K562 (cell line): ENCODE results near the gene CNTRL. TPM values are rescaled to one million over a fixed set of nuclear protein-coding genes. Genes with fewer than 3 reads are reported as not detected.
A peak's percentile ranks its signal among the peaks of the same experiment; 100 is the strongest.

Experiments
- ATAC-seq: fragments of 200-7000 bp; cut with Tn5 transposase; 3 replicates; pipeline ENCODE4 v1.9.1; 2020; ENCODE audit warnings: moderate library complexity
- BruUV-seq: library from RNA; stranded (reverse); fragments of 400-500 nt; replicated peaks from 2 replicates; lab custom pipeline; 2021; lab: Mats Ljungman, UMichigan
- CTCF ChIA-PET: fragments of 300-600 bp; formaldehyde crosslinking; extraction: SDS; loops from one replicate; lab custom pipeline; 2021; ENCODE audit warnings: low intra/inter-chr PET ratio; lab: Yijun Ruan, JAX
- POLR2A ChIA-PET: fragments of 300-600, 350-650 bp; sonication (Branson Sonifier 250); formaldehyde crosslinking; extraction: SDS; loops from one replicate; lab custom pipeline; 2021; ENCODE audit warnings: antibody characterized with exemption, inconsistent platforms; lab: Yijun Ruan, JAX
- DNase-seq, 4 experiments: peaks; one replicate each; pipeline versions ENCODE4 v3.0.0 to v3.0.0-alpha.2; 2011 to 2018; ENCODE audit warnings: low spot score in 3 of 4, mixed read lengths in 3 of 4; ENCODE audit errors: extremely low read depth in 1 of 4
- FAIRE-seq: peaks from 2 replicates; lab custom pipeline; 2011; peaks lifted over from hg19 to GRCh38; lab: Jason Lieb, UNC
- H2AFZ ChIP-seq: 2 replicates; pipeline ENCODE4 v1.6.0; 2011; ENCODE audit warnings: low read depth, low read length, control low read depth, inconsistent platforms
- H3K27ac ChIP-seq: fragments of 200-600 bp; 3 replicates; pipeline ENCODE4 v1.8.0; 2011; ENCODE audit warnings: low read depth, mild to moderate bottlenecking, control low read depth, inconsistent platforms, low read length, moderate library complexity, mixed read lengths; ENCODE audit errors: extremely low read depth
- H3K27me3 ChIP-seq, 2 experiments: fragments of 300-600 bp in 1 of 2; 2 replicates in 1 of 2; 3 replicates in 1 of 2; pipeline versions ENCODE4 v1.6.0 to v1.8.0; 2011; ENCODE audit warnings: inconsistent platforms in 2 of 2, low read length in 2 of 2, mild to moderate bottlenecking in 1 of 2, mixed read lengths in 1 of 2, moderate library complexity in 1 of 2; ENCODE audit not compliant: control insufficient read depth in 2 of 2, insufficient read depth in 2 of 2
- H3K36me3 ChIP-seq: fragments of 300-600 bp; 3 replicates; pipeline ENCODE4 v1.8.0; 2011; ENCODE audit warnings: mild to moderate bottlenecking, low read length, inconsistent platforms; ENCODE audit not compliant: control insufficient read depth, insufficient read depth
- H3K4me1 ChIP-seq, 2 experiments: fragments of 200-600 bp in 1 of 2; replicated peaks in 1 of 2; 2 replicates in 1 of 2; 3 replicates in 1 of 2; pipeline versions ENCODE4 v1.5.1 to v1.8.0; 2011; ENCODE audit warnings: inconsistent platforms in 2 of 2, low read length in 2 of 2, mild to moderate bottlenecking in 1 of 2, mixed read lengths in 1 of 2, moderate library complexity in 1 of 2; ENCODE audit not compliant: control insufficient read depth in 2 of 2, insufficient read depth in 2 of 2
- H3K4me2 ChIP-seq: 2 replicates; pipeline ENCODE4 v1.6.1; 2011; ENCODE audit warnings: low read length, control low read depth, inconsistent platforms, mixed read lengths; ENCODE audit not compliant: insufficient read depth
- H3K4me3 ChIP-seq: fragments of 200-600 bp; sonication (generic), shearing (Covaris generic); 2 replicates; pipeline ENCODE4 v1.5.1; 2016; ENCODE audit warnings: control low read depth, inconsistent platforms
- H3K79me2 ChIP-seq: fragments of 200-600 bp; 3 replicates; pipeline ENCODE4 v1.8.0; 2011; ENCODE audit warnings: low read length, inconsistent platforms; ENCODE audit not compliant: control insufficient read depth, insufficient read depth
- H3K9ac ChIP-seq, 2 experiments: 2 replicates each; pipeline versions ENCODE4 v1.6.0 to v1.6.1; 2011; ENCODE audit warnings: low read depth in 2 of 2, low read length in 2 of 2, control low read depth in 1 of 2, inconsistent platforms in 1 of 2, mild to moderate bottlenecking in 1 of 2, mixed read lengths in 1 of 2; ENCODE audit not compliant: insufficient read depth in 1 of 2
- H3K9me1 ChIP-seq: one replicate; pipeline ENCODE4 v1.6.0; 2011; ENCODE audit warnings: inconsistent platforms, mild to moderate bottlenecking, low read length, moderate library complexity; ENCODE audit not compliant: control insufficient read depth, insufficient read depth
- H3K9me3 ChIP-seq: replicated peaks from 2 replicates; pipeline ENCODE4 v1.5.1; 2011; ENCODE audit warnings: low read depth, low read length, inconsistent platforms; ENCODE audit not compliant: control insufficient read depth, insufficient read depth
- H4K20me1 ChIP-seq: replicated peaks from 2 replicates; pipeline ENCODE4 v1.6.1; 2011; ENCODE audit warnings: low read length, inconsistent platforms, mixed read lengths; ENCODE audit not compliant: control insufficient read depth, insufficient read depth
- POLR2B ChIP-seq: fragments of 450-650 bp; IDR thresholded peaks from 2 replicates; pipeline ENCODE4 v1.6.1; 2018; ENCODE audit warnings: low read depth; ENCODE audit not compliant: partially characterized antibody
- RFX1 ChIP-seq: fragments of 450-650 bp; IDR thresholded peaks from 2 replicates; pipeline ENCODE4 v1.6.1; 2016; ENCODE audit warnings: mild to moderate bottlenecking, moderate library complexity
- RFX5 ChIP-seq: IDR thresholded peaks from 2 replicates; pipeline ENCODE4 v1.6.1; 2011; ENCODE audit warnings: low read depth, mild to moderate bottlenecking, improper control_type of control experiment, low read length
- SLC30A9 ChIP-seq: fragments of 250-450 bp; sonication (Bioruptor Pico); IDR thresholded peaks from 2 replicates; pipeline ENCODE4 v1.8.0; 2022; ENCODE audit warnings: mild to moderate bottlenecking, moderate library complexity
- ZKSCAN8 ChIP-seq: fragments of 200-800 bp; sonication (Bioruptor generic); IDR thresholded peaks from 2 replicates; pipeline ENCODE4 v1.6.1; 2016; ENCODE audit warnings: missing genetic modification characterization, missing compliant biosample characterization
- WGBS: fragments of 100-300 bp; shearing (Covaris generic); methylation state at CpG from one replicate; pipeline ENCODE4 v1.1.6; 2016; ENCODE audit warnings: low coverage, mixed read lengths; ENCODE audit not compliant: insufficient coverage; ENCODE audit errors: missing lambda C conversion rate; 5-methylcytosine and 5-hydroxymethylcytosine counted together
- in situ Hi-C: fragments of 300-500 bp; cut with MboI; formaldehyde crosslinking; loops from 4 replicates; pipeline ENCODE4 v1.15.0; 2018; ENCODE audit warnings: inconsistent platforms, mixed read lengths
- intact Hi-C: fragments of 100-400 bp; cut with micrococcal nuclease; formaldehyde crosslinking; loops from 2 replicates; pipeline ENCODE4 v1.14.2; 2022
- polyA plus RNA-seq, 8 experiments: library from polyadenylated mRNA; depleted of rRNA in 4 of 8; stranded (reverse) in 5 of 8; unstranded in 3 of 8; fragments of >200 nt; fragmentation: Nextera tagmentation in 2 of 8; fragmentation: Illumina TruSeq in 1 of 8; extraction: Ambion mirVana in 2 of 8; extraction: Trizol in 1 of 8; gene quantifications; 2 replicates each; pipeline versions ENCODE4 v1.2.1 to v1.2.3, GENCODE V29; 2011 to 2014; ENCODE audit warnings: inconsistent platforms in 1 of 8, missing spikeins in 1 of 8
- total RNA-seq, 7 experiments: library from RNA; depleted of rRNA in 6 of 7; stranded (reverse); fragments of >200 nt in 6 of 7; fragmentation: Illumina TruSeq in 2 of 7; extraction: Trizol in 2 of 7; gene quantifications; 2 replicates each; pipeline versions ENCODE4 v1.2.1 to v1.2.3, GENCODE V29; 2011 to 2021; ENCODE audit warnings: low replicate concordance in 1 of 7
- TF ChIP-seq, protein P1 (sequence below): IDR thresholded peaks from 2 replicates; pipeline ENCODE4 v1.6.1; 2011; ENCODE audit not compliant: insufficient read length; ENCODE audit errors: extremely low read depth
- TF ChIP-seq, protein P2 (sequence below): sonication (generic); IDR thresholded peaks from 2 replicates; pipeline ENCODE4 v1.6.1; 2016
- TF ChIP-seq, protein P3 (sequence below): fragments of 150-350 bp; IDR thresholded peaks from 2 replicates; pipeline ENCODE4 v1.6.1; 2014; ENCODE audit warnings: low read depth, mild to moderate bottlenecking, low read length, borderline replicate concordance

CNTRL gene
- total and polyA plus RNA-seq, 9 of the 15 experiments (the other 6 are each of a cell fraction or from before 2014, with no cell fraction given), result 9.2 to 28.9 (median 20.5) TPM

DNA sequence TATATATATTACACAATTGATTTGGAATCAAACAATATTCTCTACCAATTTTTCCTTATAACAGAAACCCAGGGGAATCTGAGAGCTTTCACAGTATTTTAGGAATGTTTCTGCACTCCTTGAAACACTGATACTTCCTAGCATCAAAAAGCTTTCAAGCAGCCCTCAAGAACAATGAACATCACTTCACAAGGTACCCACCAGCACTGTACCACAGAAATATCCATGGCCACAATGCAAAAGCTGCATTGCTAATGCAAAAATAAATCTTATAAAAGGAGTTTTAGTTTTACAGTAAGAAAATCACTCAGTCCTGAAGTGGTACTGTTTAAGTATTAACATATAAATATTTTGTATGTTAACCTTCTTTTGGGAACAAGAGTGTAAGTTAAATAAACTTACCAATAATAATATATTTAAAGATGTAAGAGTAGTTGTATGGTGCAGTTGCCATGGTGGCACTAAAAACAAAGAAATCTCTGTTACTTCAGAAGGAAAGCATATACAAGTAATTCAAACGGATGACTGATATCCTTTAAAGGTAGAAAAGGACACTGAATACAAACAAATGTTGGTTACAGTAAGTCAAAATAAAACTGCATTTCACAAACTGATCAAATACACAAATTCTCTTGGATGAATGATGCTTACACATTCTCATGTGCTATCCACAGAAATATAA, 118.3 kb downstream of the CNTRL start:
- Histone ChIP-seq H4K20me1 (peaks cover 5% of the 10 kb centered on the region; the same call in 1 of the 2 replicates), H3K4me2 (no peak overlapping the region), H3K4me1 (peaks cover 0 to 11% of the 10 kb centered on the region in 2 experiments; a peak in 2 of 5 replicates), H3K27ac (no peak overlapping the region), H3K9me1 (no peaks in the 10 kb centered on the region), H2AFZ (no peak overlapping the region), H3K79me2 (peaks cover 99% of the 10 kb centered on the region), H3K36me3 (peaks cover 21% of the 10 kb centered on the region; the same call in 1 of the 3 replicates), H3K9ac (no peak overlapping the region), H3K4me3 (no peak overlapping the region), H3K27me3 (no peaks in the 10 kb centered on the region), H3K9me3 (no peaks in the 10 kb centered on the region)
- no peak for DNase-seq
- no TSS peak for BruUV-seq
- CTCF ChIA-PET, result no interaction called here
- 0% methylated on average over 1 of the region's 1 CpG for WGBS
- intact Hi-C loops, result loop anchor here (10.0 kb wide), 1 partner anchor 208 kb away; no protein-coding TSS in a partner anchor
- TF ChIP-seq RFX1, result peak; percentile 41; the same call in 1 of the 2 replicates
- TF ChIP-seq, protein P1, sequence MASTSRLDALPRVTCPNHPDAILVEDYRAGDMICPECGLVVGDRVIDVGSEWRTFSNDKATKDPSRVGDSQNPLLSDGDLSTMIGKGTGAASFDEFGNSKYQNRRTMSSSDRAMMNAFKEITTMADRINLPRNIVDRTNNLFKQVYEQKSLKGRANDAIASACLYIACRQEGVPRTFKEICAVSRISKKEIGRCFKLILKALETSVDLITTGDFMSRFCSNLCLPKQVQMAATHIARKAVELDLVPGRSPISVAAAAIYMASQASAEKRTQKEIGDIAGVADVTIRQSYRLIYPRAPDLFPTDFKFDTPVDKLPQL, result no peak
- in situ Hi-C loops, result no loop called here
- ATAC-seq, result no peak
- no peak for FAIRE-seq
- POLR2A ChIA-PET, result interaction anchor here (0.7 to 1.2 kb wide), 2 partner anchors 9 to 342 kb away, joined by 4 to 5 read pairs; no protein-coding TSS in a partner anchor

DNA sequence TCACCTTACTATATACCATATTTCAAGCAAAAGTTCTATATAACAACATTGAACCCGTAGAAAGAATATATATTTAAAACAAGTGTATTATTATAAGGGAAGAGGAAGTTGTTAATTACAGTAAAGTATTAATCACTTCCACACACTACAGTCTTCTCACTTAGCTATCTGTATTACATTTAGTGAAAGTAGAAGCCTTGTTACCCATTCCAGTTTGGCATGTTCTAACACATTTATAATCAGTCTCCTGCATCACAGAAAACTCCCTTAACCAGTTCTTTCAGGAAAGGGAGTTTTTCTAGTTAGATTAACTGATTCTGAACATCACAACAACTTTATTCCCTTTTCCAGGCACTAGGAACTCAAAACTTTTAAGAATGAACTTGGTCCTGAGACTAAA, 120.0 kb downstream of the CNTRL start:
- DNase-seq (no peak), FAIRE-seq (peak; percentile 19), ATAC-seq (peak; percentile 43)
- Histone ChIP-seq H3K9ac (peak overlapping the region in 1 of 2 experiments; percentile 12; a peak in 1 of 4 replicates), H3K9me3 (no peaks in the 10 kb centered on the region), H3K4me2 (no peak overlapping the region), H2AFZ (no peak overlapping the region), H3K79me2 (peaks cover 100% of the 10 kb centered on the region), H3K36me3 (peaks cover 7% of the 10 kb centered on the region; the same call in 1 of the 3 replicates), H4K20me1 (peaks cover 9% of the 10 kb centered on the region), H3K4me3 (no peak overlapping the region), H3K27ac (peak overlapping the region; percentile 10; the same call in 1 of the 3 replicates), H3K4me1 (peaks cover 0 to 19% of the 10 kb centered on the region in 2 experiments; a peak in 2 of 5 replicates), H3K27me3 (no peaks in the 10 kb centered on the region), H3K9me1 (no peaks in the 10 kb centered on the region)
- intact Hi-C loops, result loop anchor here (10.0 kb wide), 1 partner anchor 210 kb away; no protein-coding TSS in a partner anchor
- in situ Hi-C loops, result no loop called here
- no TSS peak for BruUV-seq
- ChIA-PET CTCF (no interaction called here), POLR2A (interaction anchor here (1.4 kb wide), 1 partner anchor 10 kb away, joined by 4 read pairs; no protein-coding TSS in a partner anchor)
- WGBS, result 11% methylated on average over 1 of the region's 1 CpG
- no peak for TF ChIP-seq RFX5
- TF ChIP-seq, protein P2, sequence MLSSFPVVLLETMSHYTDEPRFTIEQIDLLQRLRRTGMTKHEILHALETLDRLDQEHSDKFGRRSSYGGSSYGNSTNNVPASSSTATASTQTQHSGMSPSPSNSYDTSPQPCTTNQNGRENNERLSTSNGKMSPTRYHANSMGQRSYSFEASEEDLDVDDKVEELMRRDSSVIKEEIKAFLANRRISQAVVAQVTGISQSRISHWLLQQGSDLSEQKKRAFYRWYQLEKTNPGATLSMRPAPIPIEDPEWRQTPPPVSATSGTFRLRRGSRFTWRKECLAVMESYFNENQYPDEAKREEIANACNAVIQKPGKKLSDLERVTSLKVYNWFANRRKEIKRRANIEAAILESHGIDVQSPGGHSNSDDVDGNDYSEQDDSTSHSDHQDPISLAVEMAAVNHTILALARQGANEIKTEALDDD, result peak; percentile 96
- TF ChIP-seq ZKSCAN8, result no peak
- TF ChIP-seq, protein P3, sequence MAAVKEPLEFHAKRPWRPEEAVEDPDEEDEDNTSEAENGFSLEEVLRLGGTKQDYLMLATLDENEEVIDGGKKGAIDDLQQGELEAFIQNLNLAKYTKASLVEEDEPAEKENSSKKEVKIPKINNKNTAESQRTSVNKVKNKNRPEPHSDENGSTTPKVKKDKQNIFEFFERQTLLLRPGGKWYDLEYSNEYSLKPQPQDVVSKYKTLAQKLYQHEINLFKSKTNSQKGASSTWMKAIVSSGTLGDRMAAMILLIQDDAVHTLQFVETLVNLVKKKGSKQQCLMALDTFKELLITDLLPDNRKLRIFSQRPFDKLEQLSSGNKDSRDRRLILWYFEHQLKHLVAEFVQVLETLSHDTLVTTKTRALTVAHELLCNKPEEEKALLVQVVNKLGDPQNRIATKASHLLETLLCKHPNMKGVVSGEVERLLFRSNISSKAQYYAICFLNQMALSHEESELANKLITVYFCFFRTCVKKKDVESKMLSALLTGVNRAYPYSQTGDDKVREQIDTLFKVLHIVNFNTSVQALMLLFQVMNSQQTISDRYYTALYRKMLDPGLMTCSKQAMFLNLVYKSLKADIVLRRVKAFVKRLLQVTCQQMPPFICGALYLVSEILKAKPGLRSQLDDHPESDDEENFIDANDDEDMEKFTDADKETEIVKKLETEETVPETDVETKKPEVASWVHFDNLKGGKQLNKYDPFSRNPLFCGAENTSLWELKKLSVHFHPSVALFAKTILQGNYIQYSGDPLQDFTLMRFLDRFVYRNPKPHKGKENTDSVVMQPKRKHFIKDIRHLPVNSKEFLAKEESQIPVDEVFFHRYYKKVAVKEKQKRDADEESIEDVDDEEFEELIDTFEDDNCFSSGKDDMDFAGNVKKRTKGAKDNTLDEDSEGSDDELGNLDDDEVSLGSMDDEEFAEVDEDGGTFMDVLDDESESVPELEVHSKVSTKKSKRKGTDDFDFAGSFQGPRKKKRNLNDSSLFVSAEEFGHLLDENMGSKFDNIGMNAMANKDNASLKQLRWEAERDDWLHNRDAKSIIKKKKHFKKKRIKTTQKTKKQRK, result no peak
- TF ChIP-seq POLR2B, result no peak
- no peak for TF ChIP-seq SLC30A9 (CRISPR knock-in tag)
